Muscle of leg (tissue), 16 donors: ENCODE results near the gene PTPMT1. TPM values are rescaled to one million over a fixed set of nuclear protein-coding genes. Genes with fewer than 3 reads are reported as not detected.

Experiments
- DNase-seq: peaks from one replicate; pipeline ENCODE4 v3.0.0; 2013
- H3K27ac ChIP-seq: one replicate; pipeline ENCODE4 v1.5.1; 2013; ENCODE audit warnings: mild to moderate bottlenecking, low read length, control low read depth
- H3K27me3 ChIP-seq: one replicate; pipeline ENCODE4 v1.6.1; 2013; ENCODE audit warnings: low read length; ENCODE audit not compliant: control insufficient read depth, insufficient read depth
- H3K36me3 ChIP-seq: one replicate; pipeline ENCODE4 v1.6.1; 2013; ENCODE audit warnings: low read length; ENCODE audit not compliant: control insufficient read depth, insufficient read depth
- H3K4me1 ChIP-seq: one replicate; pipeline ENCODE4 v1.6.1; 2013; ENCODE audit warnings: low read length; ENCODE audit not compliant: control insufficient read depth, insufficient read depth
- H3K4me3 ChIP-seq: one replicate; pipeline ENCODE4 v1.5.1; 2013; ENCODE audit warnings: low read length, control low read depth
- H3K9me3 ChIP-seq: replicated peaks from 2 replicates; pipeline ENCODE4 v1.6.1; 2013; ENCODE audit warnings: low read depth, low read length; ENCODE audit not compliant: control insufficient read depth
- WGBS: methylation state at CpG from one replicate; pipeline ENCODE4 v1.1.5; 2013; ENCODE audit warnings: missing lambda C conversion rate; ENCODE audit not compliant: insufficient coverage; 5-methylcytosine and 5-hydroxymethylcytosine counted together
- long read RNA-seq, 11 donors: transcript quantifications; one replicate each; lab custom pipeline, GENCODE V29; 2026
- polyA plus RNA-seq, 8 donors: library from polyadenylated mRNA; unstranded; fragments of 120-200 nt; gene quantifications; one replicate each; pipeline versions ENCODE4 v1.2.1 to v1.2.3, GENCODE V29; 2013; ENCODE audit warnings: inconsistent platforms in 1 of 8, low replicate concordance in 1 of 8; ENCODE audit not compliant: insufficient read length in 8 of 8, insufficient read depth in 1 of 8
- total RNA-seq: library from RNA; stranded (reverse); fragments of 120-200 nt; gene quantifications from one replicate; pipeline ENCODE4 v1.2.4, GENCODE V29; 2013

PTPMT1 gene
- total RNA-seq (36.1 TPM), polyA plus RNA-seq (10 to 100 TPM; 26.0 to 31.2 (median 28.3) TPM)
- long read RNA-seq, donor 1, transcript PTPMT1-201 (3 exons, 928 nt): minor isoform, 5 of 15 reads
- long read RNA-seq, donor 1, transcript PTPMT1-202 (4 exons, 768 nt): major isoform, 8 of 15 reads
- long read RNA-seq, donor 1, partial matches to known transcripts: 0 of 15 reads
- long read RNA-seq, donor 1, other reads (novel, unspliced or antisense): 0 of 15 reads
- long read RNA-seq, donor 2, partial matches to known transcripts: 0 of 5 reads
- long read RNA-seq, donor 2, other reads (novel, unspliced or antisense): 0 of 5 reads
- long read RNA-seq, donor 3, transcript PTPMT1-203 (2 exons, 1,014 nt): minor isoform, 5 of 33 reads
- long read RNA-seq, donor 3, transcript PTPMT1-201 (3 exons, 928 nt): minor isoform, 10 of 33 reads
- long read RNA-seq, donor 3, transcript PTPMT1-202 (4 exons, 768 nt): major isoform, 18 of 33 reads
- long read RNA-seq, donor 3, partial matches to known transcripts: 0 of 33 reads
- long read RNA-seq, donor 3, other reads (novel, unspliced or antisense): 0 of 33 reads
- long read RNA-seq, donor 4, transcript PTPMT1-201 (3 exons, 928 nt): major isoform, 7 of 14 reads
- long read RNA-seq, donor 4, partial matches to known transcripts: 0 of 14 reads
- long read RNA-seq, donor 4, other reads (novel, unspliced or antisense): 0 of 14 reads
- long read RNA-seq, donor 5, transcript PTPMT1-201 (3 exons, 928 nt): minor isoform, 22 of 76 reads
- long read RNA-seq, donor 5, transcript PTPMT1-203 (2 exons, 1,014 nt): minor isoform, 13 of 76 reads
- long read RNA-seq, donor 5, transcript PTPMT1-202 (4 exons, 768 nt): major isoform, 29 of 76 reads
- long read RNA-seq, donor 5, partial matches to known transcripts: 9 of 76 reads
- long read RNA-seq, donor 5, other reads (novel, unspliced or antisense): 0 of 76 reads
- long read RNA-seq, donor 6, transcript PTPMT1-201 (3 exons, 928 nt): minor isoform, 16 of 67 reads
- long read RNA-seq, donor 6, transcript PTPMT1-202 (4 exons, 768 nt): major isoform, 34 of 67 reads
- long read RNA-seq, donor 6, transcript PTPMT1-203 (2 exons, 1,014 nt): minor isoform, 7 of 67 reads
- long read RNA-seq, donor 6, partial matches to known transcripts: 0 of 67 reads
- long read RNA-seq, donor 6, other reads (novel, unspliced or antisense): 7 of 67 reads
- long read RNA-seq, donor 7, transcript PTPMT1-201 (3 exons, 928 nt): minor isoform, 11 of 34 reads
- long read RNA-seq, donor 7, transcript PTPMT1-202 (4 exons, 768 nt): major isoform, 17 of 34 reads
- long read RNA-seq, donor 7, partial matches to known transcripts: 0 of 34 reads
- long read RNA-seq, donor 7, other reads (novel, unspliced or antisense): 0 of 34 reads
- long read RNA-seq, donor 8, transcript PTPMT1-202 (4 exons, 768 nt): major isoform, 16 of 32 reads
- long read RNA-seq, donor 8, transcript PTPMT1-201 (3 exons, 928 nt): minor isoform, 11 of 32 reads
- long read RNA-seq, donor 8, partial matches to known transcripts: 0 of 32 reads
- long read RNA-seq, donor 8, other reads (novel, unspliced or antisense): 0 of 32 reads
- long read RNA-seq, donor 9, transcript PTPMT1-201 (3 exons, 928 nt): major isoform, 12 of 19 reads
- long read RNA-seq, donor 9, transcript PTPMT1-202 (4 exons, 768 nt): minor isoform, 6 of 19 reads
- long read RNA-seq, donor 9, partial matches to known transcripts: 0 of 19 reads
- long read RNA-seq, donor 9, other reads (novel, unspliced or antisense): 0 of 19 reads
- long read RNA-seq, donor 10, transcript PTPMT1-201 (3 exons, 928 nt): minor isoform, 17 of 45 reads
- long read RNA-seq, donor 10, transcript PTPMT1-202 (4 exons, 768 nt): major isoform, 18 of 45 reads
- long read RNA-seq, donor 10, partial matches to known transcripts: 5 of 45 reads
- long read RNA-seq, donor 10, other reads (novel, unspliced or antisense): 0 of 45 reads
- long read RNA-seq, donor 11, transcript PTPMT1-201 (3 exons, 928 nt): minor isoform, 7 of 24 reads
- long read RNA-seq, donor 11, transcript PTPMT1-203 (2 exons, 1,014 nt): minor isoform, 5 of 24 reads
- long read RNA-seq, donor 11, transcript PTPMT1-202 (4 exons, 768 nt): major isoform, 9 of 24 reads
- long read RNA-seq, donor 11, partial matches to known transcripts: 0 of 24 reads
- long read RNA-seq, donor 11, other reads (novel, unspliced or antisense): 0 of 24 reads

GRCh38 chr11:47565340-47566148 is at the start of gene PTPMT1:
Gene PTPMT1 (plus strand): TSS chr11:47565599. CDS start chr11:47565623, 24 bp downstream.
- peak; percentile 83 for DNase-seq
- Histone ChIP-seq H3K4me1 (peaks cover 12% of the 10 kb centered on the region), H3K27ac (peak within 1 kb of the TSS; percentile 71), H3K9me3 (no peaks in the 10 kb centered on the region), H3K36me3 (peaks cover 19% of the 10 kb centered on the region), H3K4me3 (peak within 1 kb of the TSS; percentile 71), H3K27me3 (no peaks in the 10 kb centered on the region)
- under 1% methylated on average over 86 of the region's 86 CpGs for WGBS

- no peak overlapping the region for H3K4me3 ChIP-seq
- no peaks in the 10 kb centered on the region for H3K9me3 ChIP-seq
- peaks cover 4% of the 10 kb centered on the region for H3K36me3 ChIP-seq
- DNase-seq: no peak
- peaks cover 15% of the 10 kb centered on the region for H3K4me1 ChIP-seq
- H3K27ac ChIP-seq: no peak overlapping the region
- no peaks in the 10 kb centered on the region for H3K27me3 ChIP-seq
- no CpG with 5 or more reads among the region's 3 CpGs for WGBS
Observed at GRCh38 chr11:47516155-47516554, 49.2 kb upstream of the PTPMT1 start.

- peaks cover 4% of the 10 kb centered on the region for H3K36me3 ChIP-seq
- no peaks in the 10 kb centered on the region for H3K27me3 ChIP-seq
- DNase-seq: no peak
- H3K4me1 ChIP-seq: peaks cover 15% of the 10 kb centered on the region
- H3K4me3 ChIP-seq: no peak overlapping the region
- no peak overlapping the region for H3K27ac ChIP-seq
- no peaks in the 10 kb centered on the region for H3K9me3 ChIP-seq
- WGBS: 85% methylated on average over 3 of the region's 10 CpGs
Observed at GRCh38 chr11:47516984-47517853, 48.2 kb upstream of the PTPMT1 start.

- Histone ChIP-seq H3K4me3 (no peak overlapping the region), H3K9me3 (no peaks in the 10 kb centered on the region), H3K27me3 (no peaks in the 10 kb centered on the region), H3K27ac (peak overlapping the region; percentile 17), H3K36me3 (peaks cover 4% of the 10 kb centered on the region), H3K4me1 (peaks cover 16% of the 10 kb centered on the region)
- no peak for DNase-seq
- WGBS: 20% methylated on average over 1 of the region's 3 CpGs
Observed at GRCh38 chr11:47518212-47518964, 47.0 kb upstream of the PTPMT1 start.

GRCh38 chr11:47523490-47524225 is 41.7 kb upstream of the PTPMT1 start:
- H3K4me3 ChIP-seq: peak overlapping the region; percentile 15

GRCh38 chr11:47524291-47524874 is 41.0 kb upstream of the PTPMT1 start:
- H3K9me3 ChIP-seq: no peaks in the 10 kb centered on the region
- peak overlapping the region; percentile 83 for H3K27ac ChIP-seq
- WGBS: 41% methylated on average over 8 of the region's 9 CpGs
- peak overlapping the region; percentile 14 for H3K4me3 ChIP-seq
- DNase-seq: peak; percentile 43
- H3K36me3 ChIP-seq: peaks cover 4% of the 10 kb centered on the region
- H3K4me1 ChIP-seq: peaks cover 12% of the 10 kb centered on the region
- H3K27me3 ChIP-seq: no peaks in the 10 kb centered on the region

More at GRCh38 chr11:47523490-47524225, 41.7 kb upstream of the PTPMT1 start:
- peak; percentile 75 for DNase-seq
- no peaks in the 10 kb centered on the region for H3K9me3 ChIP-seq
- no CpG with 5 or more reads among the region's 3 CpGs for WGBS
- H3K36me3 ChIP-seq: peaks cover 4% of the 10 kb centered on the region
- peaks cover 15% of the 10 kb centered on the region for H3K4me1 ChIP-seq
- no peaks in the 10 kb centered on the region for H3K27me3 ChIP-seq
- peak overlapping the region; percentile 83 for H3K27ac ChIP-seq
